ENCODE data around the gene CFAP299.
A peak's percentile ranks its signal among the peaks of the same experiment; 100 is the strongest.

- peak; percentile 43 to 56 for TF ChIP-seq CTCF (IDR thresholded peaks at IDR 0.05; ENCODE audit: extremely low read depth in 1 of 2, insufficient read depth in 1 of 2, low read depth in 1 of 2, low read length in 2 of 2)
- no peak for TF ChIP-seq MAX (IDR thresholded peaks at IDR 0.05; ENCODE audit: insufficient read depth, insufficient read length)
Measured at GRCh38 chr4:80989921-80990544, 654.5 kb downstream of the CFAP299 start.

All from endothelial cell of umbilical vein (primary cell).